CD8-positive, alpha-beta memory T cell (primary cell): ENCODE results near the gene ZER1. TPM values are rescaled to one million over a fixed set of nuclear protein-coding genes. Genes with fewer than 3 reads are reported as not detected.
A peak's percentile ranks its signal among the peaks of the same experiment; 100 is the strongest.

Experiments used
- CTCF ChIA-PET: fragments of 350-600 bp; sonication (Branson Sonifier 250); formaldehyde crosslinking; loops from one replicate; lab custom pipeline; 2021; ENCODE audit warnings: antibody characterized with exemption; lab: Charles Lee
- POLR2A ChIA-PET: fragments of 350-600 bp; sonication (Branson Sonifier 250); formaldehyde crosslinking; loops from one replicate; lab custom pipeline; 2021; ENCODE audit warnings: antibody characterized with exemption; lab: Charles Lee
- DNase-seq, 5 donors: peaks; one replicate each; pipeline versions ENCODE4 v3.0.0 to v3.0.0-alpha.2; 2020 to 2022; ENCODE audit warnings: mixed read lengths in 1 of 5
- H3K27ac ChIP-seq: one replicate; pipeline ENCODE4 v1.7.0; 2013; ENCODE audit warnings: low read depth, mild to moderate bottlenecking, low read length, moderate library complexity
- H3K27me3 ChIP-seq: 2 replicates; pipeline ENCODE4 v1.7.0; 2013; ENCODE audit warnings: low read length, mild to moderate bottlenecking; ENCODE audit not compliant: insufficient read depth, poor library complexity, severe bottlenecking
- H3K36me3 ChIP-seq: 2 replicates; pipeline ENCODE4 v1.7.0; 2013; ENCODE audit warnings: mild to moderate bottlenecking, low read length, moderate library complexity; ENCODE audit not compliant: insufficient read depth
- H3K4me1 ChIP-seq: 2 replicates; pipeline ENCODE4 v1.7.0; 2013; ENCODE audit warnings: mild to moderate bottlenecking, low read length, moderate library complexity; ENCODE audit not compliant: insufficient read depth
- H3K4me3 ChIP-seq: 2 replicates; pipeline ENCODE4 v1.7.0; 2013; ENCODE audit warnings: mild to moderate bottlenecking, low read length
- H3K9me3 ChIP-seq: 2 replicates; pipeline ENCODE4 v1.7.0; 2013; ENCODE audit warnings: mild to moderate bottlenecking, low read length
- H3K27ac Mint-ChIP-seq, 8 donors: one replicate each; pipeline ENCODE4 v1.8.0; 2020 to 2021; ENCODE audit warnings: mixed read lengths in 8 of 8, mild to moderate bottlenecking in 6 of 8, inconsistent platforms in 3 of 8, moderate library complexity in 3 of 8
- H3K27me3 Mint-ChIP-seq, 2 donors: one replicate each; pipeline ENCODE4 v1.8.0; 2020 to 2021; ENCODE audit warnings: mixed read lengths in 2 of 2, mild to moderate bottlenecking in 1 of 2, moderate library complexity in 1 of 2
- H3K36me3 Mint-ChIP-seq, 3 donors: one replicate each; pipeline ENCODE4 v1.8.0; 2020 to 2021; ENCODE audit warnings: mixed read lengths in 3 of 3, inconsistent platforms in 1 of 3, mild to moderate bottlenecking in 1 of 3
- H3K4me1 Mint-ChIP-seq, 3 donors: one replicate each; pipeline ENCODE4 v1.8.0; 2020 to 2021; ENCODE audit warnings: mixed read lengths in 3 of 3, inconsistent platforms in 1 of 3, mild to moderate bottlenecking in 1 of 3
- H3K4me3 Mint-ChIP-seq, 7 donors: one replicate each; pipeline ENCODE4 v1.8.0; 2020 to 2021; ENCODE audit warnings: mixed read lengths in 7 of 7, mild to moderate bottlenecking in 6 of 7, moderate library complexity in 4 of 7, inconsistent platforms in 2 of 7
- H3K9me3 Mint-ChIP-seq, 5 donors: one replicate each; pipeline ENCODE4 v1.8.0; 2020 to 2022; ENCODE audit warnings: mixed read lengths in 5 of 5, mild to moderate bottlenecking in 3 of 5, moderate library complexity in 2 of 5, inconsistent platforms in 1 of 5
- polyA plus RNA-seq: library from polyadenylated mRNA; unstranded; fragments of 300-500 nt; fragmentation: Illumina TruSeq; gene quantifications from one replicate; pipeline ENCODE4 v1.2.3, GENCODE V29; 2021
- total RNA-seq, 2 experiments: library from RNA; stranded (reverse); gene quantifications; one replicate each; pipeline ENCODE4 v1.2.3, GENCODE V29; 2021

The ZER1 gene
- total and polyA plus RNA-seq, 3 experiments from 2014 or later = 18.3 to 46.2 (median 18.7) TPM

DNA sequence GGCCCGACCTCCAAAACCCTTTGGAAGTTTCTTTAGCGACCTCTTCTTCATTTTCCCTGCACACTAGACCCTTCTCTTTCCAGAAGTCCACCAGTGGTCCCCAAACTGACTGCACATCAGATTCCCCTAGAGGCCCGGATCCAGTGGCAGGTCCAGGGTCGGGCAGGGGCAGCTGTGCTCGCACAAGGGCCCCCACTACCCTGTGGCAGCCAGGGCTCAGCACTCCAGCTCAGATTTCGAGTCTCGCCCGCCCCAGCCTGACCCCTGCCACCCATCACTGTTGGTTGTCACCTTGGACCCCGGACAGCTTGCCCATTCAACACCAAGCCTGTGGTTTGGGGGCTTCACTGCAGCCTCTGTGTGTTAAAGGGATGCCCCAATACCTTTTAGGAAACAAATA, 40.0 kb downstream of the ZER1 start:
- DNase-seq = no peak
- H3K27ac ChIP-seq = no peak overlapping the region
- no peaks in the 10 kb centered on the region for H3K27me3 ChIP-seq
- peaks cover 17% of the 10 kb centered on the region for H3K36me3 ChIP-seq
- H3K4me1 ChIP-seq = no peaks in the 10 kb centered on the region
- no peak overlapping the region for H3K4me3 Mint-ChIP-seq
- H3K27me3 Mint-ChIP-seq = no peaks in the 10 kb centered on the region
- ChIA-PET POLR2A (no interaction called here), CTCF (no interaction called here)
- no peaks in the 10 kb centered on the region for H3K9me3 ChIP-seq
- peaks cover 0 to 37% (median 7%) of the 10 kb centered on the region in 3 donors for H3K36me3 Mint-ChIP-seq
- H3K4me1 Mint-ChIP-seq = peaks cover 7 to 13% (median 7%) of the 10 kb centered on the region in 3 donors
- H3K4me3 ChIP-seq = no peak overlapping the region
- no peaks in the 10 kb centered on the region for H3K9me3 Mint-ChIP-seq
- H3K27ac Mint-ChIP-seq = no peak overlapping the region

DNA sequence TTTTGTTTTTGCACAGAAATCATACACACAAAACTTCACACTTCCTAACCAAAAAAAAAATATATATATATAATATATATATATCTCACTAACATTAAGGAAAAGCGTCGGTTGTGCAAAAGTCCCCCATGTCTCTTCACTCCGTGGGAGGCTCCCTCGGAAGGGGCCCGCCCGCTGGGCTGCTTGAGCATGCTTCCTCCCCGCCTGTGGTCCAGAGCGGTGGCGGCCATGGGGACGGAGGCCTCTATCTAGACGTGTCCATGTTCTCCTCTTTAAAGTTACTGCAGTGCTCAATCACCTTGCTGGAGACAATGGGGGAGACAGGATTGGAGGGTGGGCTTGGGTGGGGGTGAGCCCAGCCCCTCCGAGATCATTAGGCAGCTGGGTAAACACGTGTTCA, 40.6 kb downstream of the ZER1 start:
- no peaks in the 10 kb centered on the region for H3K9me3 ChIP-seq
- POLR2A ChIA-PET = no interaction called here
- no peak for DNase-seq
- no peaks in the 10 kb centered on the region for H3K27me3 ChIP-seq
- H3K4me3 Mint-ChIP-seq = no peak overlapping the region
- peaks cover 7 to 14% (median 9%) of the 10 kb centered on the region in 3 donors for H3K4me1 Mint-ChIP-seq
- no peak overlapping the region for H3K4me3 ChIP-seq
- no peak overlapping the region for H3K27ac Mint-ChIP-seq
- H3K27ac ChIP-seq = no peak overlapping the region
- H3K27me3 Mint-ChIP-seq = no peaks in the 10 kb centered on the region
- H3K9me3 Mint-ChIP-seq = no peaks in the 10 kb centered on the region
- H3K36me3 ChIP-seq = peaks cover 17% of the 10 kb centered on the region
- H3K36me3 Mint-ChIP-seq = peaks cover 0 to 37% (median 7%) of the 10 kb centered on the region in 3 donors
- CTCF ChIA-PET = no interaction called here
- no peaks in the 10 kb centered on the region for H3K4me1 ChIP-seq

DNA sequence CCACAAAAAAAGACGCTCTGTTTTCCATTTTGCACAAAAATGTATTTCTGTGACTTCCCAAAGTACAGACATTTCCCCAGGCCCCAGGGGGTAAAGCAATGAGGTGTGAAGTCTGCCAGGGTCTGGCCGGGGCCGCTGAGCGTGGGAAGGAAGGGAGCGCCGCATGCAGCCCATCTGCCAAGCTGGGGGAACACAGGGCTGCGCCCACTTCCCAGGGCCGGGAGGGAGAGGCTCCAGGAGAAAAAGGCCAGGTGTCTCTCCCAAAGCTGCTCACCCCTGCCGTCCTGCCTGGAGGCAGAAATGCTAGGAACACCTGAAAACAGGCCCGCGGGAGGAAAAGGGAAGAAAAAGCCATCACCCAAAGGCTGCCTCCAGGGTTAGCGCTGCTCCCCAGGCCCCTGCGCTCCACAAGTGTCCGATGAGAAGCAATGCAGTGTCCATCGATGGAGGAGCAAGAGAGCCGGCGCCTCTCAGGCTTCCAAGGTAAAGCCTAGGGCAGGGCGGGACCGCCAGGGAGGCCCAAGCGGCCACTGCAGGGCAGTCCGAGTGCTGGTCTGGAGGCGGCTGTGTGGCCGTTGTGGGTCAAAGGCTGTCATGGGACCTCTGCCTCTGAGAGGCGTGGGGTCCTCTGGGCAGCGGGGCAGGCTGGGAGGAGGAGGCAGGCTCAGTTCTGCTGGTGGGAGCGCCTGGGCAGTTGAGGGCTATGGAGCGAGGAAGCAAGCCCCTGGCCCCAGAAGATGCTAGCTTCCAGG, 41.8 kb downstream of the ZER1 start:
- no peak for DNase-seq
- Mint-ChIP-seq H3K27me3 (no peaks in the 10 kb centered on the region), H3K4me3 (no peak overlapping the region), H3K9me3 (no peaks in the 10 kb centered on the region), H3K36me3 (peaks cover 0 to 31% (median 3%) of the 10 kb centered on the region in 3 donors), H3K4me1 (peaks cover 12 to 25% (median 17%) of the 10 kb centered on the region in 3 donors), H3K27ac (peak overlapping the region in 2 of 8 donors; percentile 64 to 90)
- Histone ChIP-seq H3K4me3 (no peak overlapping the region), H3K36me3 (peaks cover 12% of the 10 kb centered on the region), H3K4me1 (peaks cover 8% of the 10 kb centered on the region), H3K9me3 (no peaks in the 10 kb centered on the region), H3K27ac (no peak overlapping the region), H3K27me3 (no peaks in the 10 kb centered on the region)
- ChIA-PET POLR2A (no interaction called here), CTCF (no interaction called here)

DNA sequence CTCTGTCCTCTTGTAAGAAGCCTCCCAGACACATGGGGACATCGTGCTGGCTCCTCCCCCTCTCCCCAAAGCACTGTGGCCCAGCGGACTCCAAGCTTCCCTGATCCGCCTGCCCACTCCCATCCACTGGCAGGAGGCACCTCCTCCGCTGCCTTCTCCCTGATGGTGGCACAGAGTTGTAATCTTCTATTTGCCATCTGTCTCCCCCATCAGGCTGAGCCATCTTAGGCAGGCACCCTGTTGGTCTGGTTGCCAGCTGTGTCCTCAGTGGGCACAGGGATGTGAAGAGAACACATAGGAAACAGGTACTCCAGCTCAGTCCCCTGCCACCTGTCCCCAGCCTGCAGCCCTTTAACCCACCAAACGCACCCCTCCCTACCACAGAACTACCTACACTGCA, 42.4 kb downstream of the ZER1 start:
- no peaks in the 10 kb centered on the region for H3K27me3 Mint-ChIP-seq
- H3K9me3 Mint-ChIP-seq = no peaks in the 10 kb centered on the region
- ChIA-PET CTCF (no interaction called here), POLR2A (no interaction called here)
- peak overlapping the region in 3 of 8 donors; percentile 38 to 90 (median 64) for H3K27ac Mint-ChIP-seq
- Histone ChIP-seq H3K27me3 (no peaks in the 10 kb centered on the region), H3K9me3 (no peaks in the 10 kb centered on the region), H3K36me3 (peaks cover 6% of the 10 kb centered on the region), H3K4me3 (no peak overlapping the region), H3K27ac (no peak overlapping the region), H3K4me1 (peaks cover 14% of the 10 kb centered on the region)
- no peak for DNase-seq
- H3K4me1 Mint-ChIP-seq = peaks cover 18 to 31% (median 23%) of the 10 kb centered on the region in 3 donors
- H3K36me3 Mint-ChIP-seq = peaks cover 0 to 26% (median 2%) of the 10 kb centered on the region in 3 donors
- no peak overlapping the region for H3K4me3 Mint-ChIP-seq

DNA sequence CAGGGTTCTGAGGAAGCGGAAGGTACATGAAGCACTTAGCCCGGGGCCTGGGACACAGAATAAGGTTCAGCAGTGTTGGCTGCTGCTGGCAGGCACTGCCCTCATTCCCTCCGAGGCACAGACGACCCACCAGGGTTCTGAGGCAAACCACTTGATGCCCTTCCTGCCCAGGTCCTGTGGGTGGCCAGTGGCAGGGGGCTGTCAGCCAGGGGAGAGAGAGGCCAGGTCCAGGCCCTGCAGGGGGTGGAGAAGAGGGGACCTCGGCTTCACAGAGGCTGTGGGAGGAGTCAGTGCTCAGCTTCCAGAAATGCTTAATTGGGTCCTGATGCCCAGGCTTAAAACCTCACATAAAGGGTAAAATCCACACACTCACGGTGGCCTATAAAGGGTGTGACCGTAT, 43.4 kb downstream of the ZER1 start:
- no peaks in the 10 kb centered on the region for H3K9me3 ChIP-seq
- Mint-ChIP-seq H3K27me3 (peaks cover 0 to 2% of the 10 kb centered on the region in 2 donors), H3K27ac (no peak overlapping the region), H3K4me1 (peaks cover 25 to 36% (median 30%) of the 10 kb centered on the region in 3 donors), H3K36me3 (peaks cover 0 to 24% (median 2%) of the 10 kb centered on the region in 3 donors), H3K9me3 (no peaks in the 10 kb centered on the region), H3K4me3 (no peak overlapping the region)
- peaks cover 18% of the 10 kb centered on the region for H3K4me1 ChIP-seq
- CTCF ChIA-PET = interaction anchor here (1.9 kb wide), 1 partner anchor 90 kb away, joined by 5 read pairs; the partner anchor contains the start of gene ENDOG
- peaks cover 4% of the 10 kb centered on the region for H3K36me3 ChIP-seq
- DNase-seq = no peak
- H3K27ac ChIP-seq = no peak overlapping the region
- no peak overlapping the region for H3K4me3 ChIP-seq
- no peaks in the 10 kb centered on the region for H3K27me3 ChIP-seq
- POLR2A ChIA-PET = no interaction called here

DNA sequence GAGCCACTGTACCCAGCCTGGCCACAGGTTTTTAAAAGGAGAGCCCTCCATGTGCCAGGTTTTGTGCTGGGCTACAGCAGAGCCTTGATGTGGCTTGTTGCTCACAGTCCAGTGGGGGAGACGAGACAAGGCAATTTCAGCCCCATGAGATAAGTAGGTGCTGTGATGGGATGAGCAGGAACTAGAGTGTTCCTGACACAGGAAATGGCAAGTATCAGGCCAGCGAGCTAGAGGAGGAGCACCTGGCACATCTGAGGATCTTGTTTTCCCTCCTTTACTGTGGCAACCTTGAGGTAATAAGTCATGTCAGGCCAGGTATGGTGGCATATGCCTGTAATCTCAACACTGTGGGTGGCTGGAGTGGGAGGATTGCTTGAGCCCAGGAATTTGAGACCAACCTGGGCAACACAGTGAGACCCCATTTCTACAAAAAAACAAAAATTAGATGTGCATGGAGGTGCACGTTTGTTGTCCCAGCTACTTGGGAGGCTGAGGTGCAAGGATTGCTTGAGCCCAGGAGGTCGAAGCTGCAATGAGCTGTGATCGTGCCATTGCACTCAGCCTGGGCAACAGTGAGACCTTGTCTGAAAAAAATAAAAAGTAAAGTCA, 44.0 kb downstream of the ZER1 start:
- peak overlapping the region in 3 of 8 donors; percentile 34 to 88 (median 64) for H3K27ac Mint-ChIP-seq
- Histone ChIP-seq H3K4me3 (no peak overlapping the region), H3K27ac (no peak overlapping the region), H3K36me3 (no peaks in the 10 kb centered on the region), H3K27me3 (no peaks in the 10 kb centered on the region), H3K4me1 (peaks cover 21% of the 10 kb centered on the region), H3K9me3 (no peaks in the 10 kb centered on the region)
- DNase-seq = no peak
- no peaks in the 10 kb centered on the region for H3K9me3 Mint-ChIP-seq
- H3K4me1 Mint-ChIP-seq = peaks cover 28 to 42% (median 36%) of the 10 kb centered on the region in 3 donors
- CTCF ChIA-PET = interaction anchor here (0.9 to 1.9 kb wide), 2 partner anchors 90 to 125 kb away, joined by 3 to 5 read pairs; partner anchors contain the start of gene ENDOG
- H3K4me3 Mint-ChIP-seq = no peak overlapping the region
- peaks cover 0 to 18% (median 2%) of the 10 kb centered on the region in 3 donors for H3K36me3 Mint-ChIP-seq
- H3K27me3 Mint-ChIP-seq = peaks cover 0 to 2% of the 10 kb centered on the region in 2 donors
- POLR2A ChIA-PET = no interaction called here

DNA sequence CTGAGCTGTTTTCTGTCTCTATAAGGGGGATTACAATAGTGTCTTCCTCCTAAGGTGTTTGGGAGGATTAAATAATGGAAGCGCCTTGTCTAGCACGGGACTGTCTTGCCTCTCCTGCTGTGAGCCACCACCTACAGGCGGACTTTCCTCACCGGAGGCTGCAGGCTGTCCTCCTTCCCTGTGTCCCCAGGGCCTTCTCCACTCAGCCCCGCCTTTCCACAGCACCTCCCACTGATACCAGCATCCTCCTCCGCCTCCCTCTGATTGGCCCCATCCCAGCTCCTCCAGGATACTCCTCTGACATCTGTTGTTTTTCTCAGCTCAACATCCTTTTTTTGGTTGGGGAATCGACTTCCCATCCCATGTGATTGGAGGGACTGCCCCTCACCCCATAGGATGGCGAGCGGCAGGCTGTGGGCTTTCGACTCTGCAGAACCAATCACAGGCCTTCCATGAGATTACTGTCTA, 46.9 kb downstream of the ZER1 start:
- Mint-ChIP-seq H3K36me3 (peaks cover 0 to 26% (median 2%) of the 10 kb centered on the region in 3 donors), H3K27me3 (peaks cover 0 to 2% of the 10 kb centered on the region in 2 donors), H3K9me3 (no peaks in the 10 kb centered on the region), H3K4me3 (peak overlapping the region; percentile 90 to 96 (median 94)), H3K4me1 (peaks cover 33 to 46% (median 46%) of the 10 kb centered on the region in 3 donors), H3K27ac (peak overlapping the region; percentile 88 to 98 (median 92))
- Histone ChIP-seq H3K27me3 (no peaks in the 10 kb centered on the region), H3K9me3 (no peaks in the 10 kb centered on the region), H3K4me1 (peaks cover 21% of the 10 kb centered on the region), H3K27ac (peak overlapping the region; percentile 48), H3K4me3 (peak overlapping the region; percentile 87), H3K36me3 (no peaks in the 10 kb centered on the region)
- CTCF ChIA-PET = interaction anchor here (0.8 to 2.0 kb wide), 7 partner anchors 11 to 99 kb away, joined by 3 to 8 read pairs (median 4); partner anchors contain the start of genes PKN3 and SET
- peak in 2 of 5 donors; percentile 34 to 42 for DNase-seq
- POLR2A ChIA-PET = interaction anchor here (0.8 to 1.4 kb wide), 10 partner anchors 10 to 357 kb away, joined by 3 to 9 read pairs (median 4); partner anchors contain the start of genes DOLPP1, KYAT1, LRRC8A and SET
